GM18951 (cell line): Measurements from ENCODE around the gene MRPS23.
"Not testable (repeated sequence)": the region's sequence is repeated elsewhere in the genome, so short reads cannot be mapped to it uniquely, and the experiment has no call there.

Experiments
- POLR2A ChIP-seq: IDR thresholded peaks from 4 replicates; pipeline ENCODE4 v1.6.1; 2011; ENCODE audit warnings: mild to moderate bottlenecking; ENCODE audit not compliant: insufficient read length, insufficient read depth; ENCODE audit errors: extremely low read depth
- in situ Hi-C: fragments of 300-500 bp; cut with MboI; formaldehyde crosslinking; loops from one replicate; pipeline ENCODE4 v1.12.0; 2022; ENCODE audit warnings: low sequenced_read_pairs, mixed read lengths, inconsistent platforms; ENCODE audit not compliant: unreplicated experiment

Gene MRPS23

DNA sequence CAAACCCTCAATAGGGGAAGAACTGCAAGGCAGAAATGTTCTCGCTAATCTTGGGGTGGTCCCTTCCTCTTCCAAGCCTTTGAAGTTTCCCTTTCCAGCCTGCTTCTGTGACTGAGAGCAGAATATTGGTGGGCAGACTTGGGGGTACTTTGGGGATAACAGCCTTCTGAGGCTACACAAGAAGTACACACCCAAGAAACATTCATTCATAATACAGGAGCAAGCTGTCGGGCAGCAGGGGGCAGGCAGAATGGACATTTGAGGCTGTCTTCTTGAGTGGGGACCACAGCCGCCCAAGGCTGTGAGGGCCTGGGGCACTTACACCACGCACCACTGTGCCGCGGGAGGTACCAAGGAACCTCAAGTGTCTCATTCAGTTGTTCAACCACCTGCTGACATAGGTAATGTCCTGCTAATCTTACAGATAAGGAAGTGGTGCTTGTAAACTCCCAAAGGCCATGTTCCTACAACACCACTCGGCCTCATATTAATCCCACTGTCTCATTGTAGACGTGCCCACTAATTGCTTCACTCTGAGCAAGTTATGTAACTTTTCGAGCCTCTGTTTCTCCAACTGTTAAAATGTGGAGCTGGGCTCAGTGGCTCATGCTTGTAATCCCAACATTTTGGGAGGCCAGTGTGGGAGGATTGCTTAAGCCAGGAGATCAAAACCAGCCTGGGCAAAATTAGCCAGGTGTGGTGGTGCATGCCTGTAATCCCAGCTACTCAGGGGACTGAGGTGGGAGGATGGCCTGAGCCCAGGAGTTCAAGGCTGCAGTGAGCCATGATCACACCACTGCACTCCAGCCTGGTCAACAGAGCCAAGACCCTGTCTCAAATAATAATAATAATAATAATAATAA, 2.5 kb upstream of the MRPS23 start:
- no peak for TF ChIP-seq POLR2A
- in situ Hi-C loops = loop anchor here (10.0 kb wide), 1 partner anchor 262 kb away; no protein-coding TSS in a partner anchor

- in situ Hi-C loops = no loop called here
- no peak for TF ChIP-seq POLR2A
These were observed 526 bp downstream of the MRPS23 start for GRCh38 chr17:57849163-57849873.

DNA sequence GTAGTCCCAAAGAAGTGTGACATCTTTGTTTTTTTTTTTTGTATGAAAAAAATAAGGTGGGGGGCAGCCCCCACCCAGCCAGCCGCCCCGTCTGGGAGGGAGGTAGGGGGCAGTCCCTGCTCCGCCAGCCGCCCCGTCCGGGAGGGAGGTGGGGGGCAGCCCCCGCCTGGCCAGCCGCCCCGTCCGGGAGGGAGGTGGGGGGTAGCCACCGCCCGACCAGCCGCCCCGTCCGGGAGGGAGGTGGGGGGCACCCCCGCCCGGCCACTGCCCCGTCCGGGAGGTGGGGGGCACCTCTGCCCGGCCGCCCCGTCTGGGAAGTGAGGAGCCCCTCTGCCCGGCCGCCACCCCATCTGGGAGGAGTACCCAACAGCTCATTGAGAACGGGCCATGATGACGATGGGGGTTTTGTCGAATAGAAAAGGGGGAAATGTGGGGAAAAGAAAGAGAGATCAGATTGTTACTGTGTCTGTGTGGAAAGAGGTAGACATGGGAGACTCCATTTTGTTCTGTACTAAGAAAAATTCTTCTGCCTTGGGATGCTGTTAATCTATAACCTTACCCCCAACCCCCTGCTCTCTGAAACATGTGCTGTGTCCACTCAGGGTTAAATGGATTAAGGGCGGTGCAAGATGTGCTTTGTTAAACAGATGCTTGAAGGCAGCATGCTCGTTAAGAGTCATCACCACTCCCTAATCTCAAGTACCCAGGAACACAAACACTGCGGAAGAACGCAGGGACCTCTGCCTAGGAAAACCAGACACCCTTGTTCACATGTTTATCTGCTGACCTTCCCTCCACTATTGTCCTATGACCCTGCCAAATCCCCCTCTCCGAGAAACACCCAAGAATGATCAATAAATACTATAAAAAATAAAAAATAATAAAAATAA, 3.5 kb downstream of the MRPS23 start:
- in situ Hi-C loops = not testable (repeated sequence)

GRCh38 chr17:57842280-57842679, 7.6 kb downstream of the MRPS23 start:
- no peak for TF ChIP-seq POLR2A

GRCh38 chr17:57839571-57839923, 10.3 kb downstream of the MRPS23 start:
- in situ Hi-C loops = no loop called here
- no peak for TF ChIP-seq POLR2A

More at GRCh38 chr17:57842280-57842679, 7.6 kb downstream of the MRPS23 start:
- in situ Hi-C loops = no loop called here

DNA sequence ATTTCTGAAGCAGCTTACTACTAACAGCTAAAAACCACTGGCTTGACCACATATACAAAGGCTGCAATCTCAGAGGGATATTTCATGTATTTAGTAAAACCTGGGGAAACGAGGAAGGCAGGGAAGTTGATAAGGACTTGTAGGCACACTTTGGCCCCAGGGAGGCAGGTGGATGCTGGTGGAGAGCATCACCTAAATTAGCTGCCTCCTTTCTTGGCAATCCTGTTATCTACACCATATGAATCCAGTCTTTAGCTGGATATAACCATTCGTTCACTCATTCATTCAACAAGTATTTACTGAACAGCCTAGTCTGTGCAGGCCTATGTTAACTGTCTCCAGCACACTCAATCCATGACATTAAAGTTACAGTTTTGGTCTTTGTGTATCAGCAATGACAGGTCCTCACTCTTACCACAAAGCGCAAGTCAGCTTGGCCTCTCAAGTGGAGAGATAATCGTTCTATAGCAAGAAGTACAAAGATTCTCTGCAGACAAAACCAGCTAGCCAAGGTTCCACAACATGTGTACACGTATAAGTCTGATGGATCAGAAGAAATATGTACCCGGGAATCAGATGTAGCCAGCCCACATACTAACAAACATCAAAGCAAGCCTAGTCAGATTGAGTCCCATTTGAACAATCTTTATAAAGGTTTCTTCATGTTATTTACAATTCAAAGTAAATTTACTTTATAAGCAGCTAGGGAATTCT, 10.8 kb downstream of the MRPS23 start:
- in situ Hi-C loops = no loop called here

DNA sequence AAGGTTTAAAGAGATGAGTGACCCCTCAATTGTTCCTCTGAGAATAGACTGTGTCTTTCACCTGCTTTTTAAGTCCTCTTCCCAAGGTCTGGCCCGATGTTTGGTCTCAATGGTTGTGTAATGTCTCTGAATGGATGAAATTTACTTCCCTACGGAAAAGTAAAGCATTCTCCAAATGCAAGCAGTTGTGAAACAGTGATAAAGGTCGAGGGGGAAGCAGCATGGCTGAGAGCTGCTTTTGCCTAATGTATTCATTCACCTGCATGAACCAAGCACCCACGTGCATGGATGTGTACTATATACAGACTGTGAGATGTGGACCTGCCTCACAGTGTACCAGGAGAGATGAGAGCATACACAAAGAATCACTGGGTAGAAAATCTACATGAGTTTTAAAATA, 11.4 kb downstream of the MRPS23 start:
- TF ChIP-seq POLR2A = no peak
- in situ Hi-C loops = no loop called here

More for the DNA sequence above, 10.8 kb downstream of the MRPS23 start:
- TF ChIP-seq POLR2A = no peak

GRCh38 chr17:57835333-57835900, 14.4 kb downstream of the MRPS23 start:
- in situ Hi-C loops = no loop called here

DNA sequence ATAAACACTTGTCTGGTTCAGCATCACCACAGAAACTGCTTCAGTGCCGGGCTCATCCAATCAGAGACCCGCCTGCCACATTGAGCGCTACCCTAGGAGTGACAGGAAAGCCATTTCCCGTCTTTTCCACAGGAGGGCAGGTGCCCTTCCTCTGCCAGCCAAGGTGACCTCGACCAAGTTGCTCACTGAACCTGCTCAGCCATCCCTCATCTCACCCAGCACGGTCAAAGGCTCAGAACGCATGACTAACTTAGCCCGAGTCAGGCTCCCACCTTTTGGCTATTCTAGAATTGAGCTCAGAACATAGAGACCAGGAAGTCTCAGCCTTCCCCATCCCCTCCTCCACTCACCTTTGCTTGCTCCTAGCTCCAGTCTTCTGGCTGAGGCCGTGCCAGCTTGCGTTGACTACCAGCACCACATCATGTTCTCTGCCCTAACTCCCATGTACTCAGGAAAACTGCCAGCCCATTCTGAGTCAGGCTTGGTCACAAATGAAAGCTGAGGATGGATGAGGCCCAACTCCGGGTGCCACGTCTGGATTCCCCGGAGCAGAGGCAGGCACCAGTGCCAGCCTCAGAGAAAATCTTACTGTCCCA, 15.6 kb downstream of the MRPS23 start:
- no peak for TF ChIP-seq POLR2A
- in situ Hi-C loops = no loop called here

More at GRCh38 chr17:57835333-57835900, 14.4 kb downstream of the MRPS23 start:
- no peak for TF ChIP-seq POLR2A

GRCh38 chr17:57833179-57833939, 16.5 kb downstream of the MRPS23 start:
- in situ Hi-C loops = no loop called here

DNA sequence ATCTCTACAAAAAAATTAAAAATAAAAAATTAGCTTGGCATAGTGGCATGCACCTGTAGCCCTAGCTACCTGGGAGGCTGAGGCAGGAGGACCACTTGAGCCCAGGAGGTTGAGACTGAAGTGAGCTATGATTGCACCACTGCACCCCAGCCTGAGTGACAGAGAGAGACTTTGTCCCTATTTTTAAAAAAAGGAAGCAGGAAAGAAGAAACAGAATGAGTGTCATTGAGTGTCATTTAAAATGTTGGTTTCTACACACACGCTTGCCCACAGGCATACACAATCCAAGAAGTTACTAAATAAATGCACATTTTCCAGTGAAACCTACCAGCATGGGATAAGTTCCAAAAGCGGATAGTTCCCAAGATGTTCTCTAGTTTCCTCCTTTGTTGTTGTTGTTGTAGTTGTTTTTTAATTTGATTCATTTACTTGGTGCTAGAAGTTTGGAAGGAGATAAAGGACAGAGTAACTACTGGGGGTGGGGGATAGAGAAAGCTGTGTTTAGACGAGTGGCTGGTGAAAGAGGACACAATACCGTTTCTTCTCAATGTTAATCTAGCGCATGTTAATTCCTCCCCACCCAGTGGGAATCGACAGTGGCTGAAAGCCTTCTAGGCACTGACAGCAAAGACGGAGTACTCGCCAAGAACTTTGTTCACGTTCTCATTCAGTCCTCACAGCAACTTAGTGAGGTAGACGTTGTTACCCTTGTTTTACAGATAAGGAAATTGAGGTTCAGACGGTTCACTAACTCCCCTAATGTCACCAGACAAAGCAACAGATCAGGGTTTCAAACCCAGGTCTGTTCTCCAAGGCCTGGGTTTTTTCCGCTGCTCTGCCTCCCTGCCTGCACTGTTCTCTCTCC, 17.3 kb downstream of the MRPS23 start:
- no peak for TF ChIP-seq POLR2A
- in situ Hi-C loops = no loop called here

More at GRCh38 chr17:57833179-57833939, 16.5 kb downstream of the MRPS23 start:
- TF ChIP-seq POLR2A = no peak
